NCI-H2171 treated with DMSO at 0.1 percent for 48 hours (cell line): Measurements from ENCODE around the gene SFRP4.
A peak's percentile ranks its signal among the peaks of the same experiment; 100 is the strongest.

Experiments
- DNase-seq: peaks from one replicate; lab custom pipeline; 2025; lab: John Stamatoyannopoulos, UW

The SFRP4 gene

GRCh38 chr7:37924491-37925041 is 7.9 kb upstream of the SFRP4 start:
- DNase-seq, result no peak

DNA sequence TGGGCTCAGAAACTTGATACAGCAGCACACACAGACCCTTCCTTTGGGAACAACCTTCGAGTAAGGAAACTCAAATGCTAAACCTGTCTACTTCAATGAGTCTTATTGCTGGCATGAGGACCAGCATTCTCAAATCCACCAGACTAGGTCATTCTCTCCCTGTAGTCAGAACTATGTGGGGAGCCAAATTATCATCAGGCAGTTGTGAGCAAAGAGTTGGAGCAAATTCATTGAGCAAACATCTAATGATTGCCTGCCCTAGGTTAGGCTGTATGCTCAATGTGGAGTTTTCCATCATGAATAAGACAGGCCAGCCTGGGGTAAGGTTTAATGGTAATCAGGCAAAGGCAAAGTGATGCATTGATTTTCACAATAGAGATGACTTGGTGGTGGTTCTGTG is 7.4 kb upstream of the SFRP4 start:
- no peak for DNase-seq

DNA sequence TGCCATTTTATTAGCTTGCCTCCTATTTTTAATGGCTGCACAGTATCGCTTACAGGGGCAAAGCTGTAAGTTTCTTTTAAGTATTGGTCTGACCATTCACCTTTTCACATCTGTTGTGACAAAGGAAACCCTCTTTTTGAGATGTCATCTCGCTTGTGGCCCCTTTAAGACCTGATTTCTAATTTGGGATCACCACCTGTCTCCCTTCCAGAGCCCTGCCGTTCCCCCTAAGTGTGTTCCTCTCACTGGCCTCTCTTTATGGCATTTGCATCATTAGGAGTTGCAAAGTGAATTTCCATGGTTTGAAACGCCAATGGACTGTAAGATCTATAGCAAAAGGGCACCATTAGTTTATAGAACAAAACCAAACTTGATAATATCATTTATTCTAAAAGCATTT is 5.3 kb upstream of the SFRP4 start:
- DNase-seq, result peak; percentile 18

- peak; percentile 83 for DNase-seq
Measured at GRCh38 chr7:37920849-37921805, 4.5 kb upstream of the SFRP4 start.

DNA sequence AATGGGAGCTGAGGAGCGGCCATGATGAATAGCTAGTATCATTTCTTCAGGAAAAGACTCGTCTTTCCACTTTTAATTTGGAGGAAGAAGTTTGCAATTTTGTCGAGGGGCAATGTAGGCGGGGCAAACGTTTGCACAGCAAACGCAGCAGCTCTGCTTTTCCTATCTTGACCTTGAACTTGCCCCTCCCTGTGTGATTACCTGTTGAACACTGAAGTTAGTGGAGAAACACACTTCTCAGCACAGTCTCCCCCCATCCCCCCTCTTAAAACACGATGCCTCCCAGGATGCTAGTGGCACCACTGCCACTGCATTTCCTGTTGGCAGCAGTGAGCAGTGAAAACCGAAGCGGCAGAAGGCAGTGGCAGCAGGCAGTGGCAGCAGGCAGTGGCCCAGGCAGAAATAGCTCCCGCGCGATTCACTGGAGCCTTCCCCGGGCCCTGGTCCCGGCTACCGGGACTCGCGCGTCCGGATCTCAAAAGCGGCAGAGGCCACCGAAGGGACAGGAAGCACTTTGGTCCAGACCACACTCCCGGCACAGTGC is 3.8 kb upstream of the SFRP4 start, which contains the start of gene EPDR1:
Gene EPDR1, plus strand, starts transcription at position 336 of the 544 bp plus-strand sequence. CDS start 300 bp downstream, outside the sequence.
- DNase-seq, result peak; percentile 89

DNA sequence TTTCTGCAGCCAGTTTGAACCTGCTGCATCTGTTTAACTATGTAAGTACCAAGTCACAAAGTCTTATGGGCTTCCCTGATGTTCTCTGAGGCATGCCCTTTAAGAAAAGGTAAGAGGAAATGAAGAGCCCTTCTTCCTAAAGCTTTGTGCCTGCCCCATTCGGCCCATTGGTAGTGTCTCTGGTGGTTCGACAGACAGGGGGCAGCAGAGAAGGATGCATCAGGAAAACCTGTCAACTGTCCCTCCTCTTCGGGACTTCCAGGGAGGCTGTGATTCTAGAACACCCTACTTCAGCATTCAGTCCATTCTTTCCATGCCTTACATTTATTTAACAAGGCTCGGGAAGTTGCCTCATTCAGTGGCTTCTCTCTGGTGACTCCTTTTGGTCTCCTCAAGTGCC is 1.9 kb upstream of the SFRP4 start:
- no peak for DNase-seq

- DNase-seq, result peak; percentile 63
Measured at GRCh38 chr7:37916017-37916672, 472 bp downstream of the SFRP4 start.

DNA sequence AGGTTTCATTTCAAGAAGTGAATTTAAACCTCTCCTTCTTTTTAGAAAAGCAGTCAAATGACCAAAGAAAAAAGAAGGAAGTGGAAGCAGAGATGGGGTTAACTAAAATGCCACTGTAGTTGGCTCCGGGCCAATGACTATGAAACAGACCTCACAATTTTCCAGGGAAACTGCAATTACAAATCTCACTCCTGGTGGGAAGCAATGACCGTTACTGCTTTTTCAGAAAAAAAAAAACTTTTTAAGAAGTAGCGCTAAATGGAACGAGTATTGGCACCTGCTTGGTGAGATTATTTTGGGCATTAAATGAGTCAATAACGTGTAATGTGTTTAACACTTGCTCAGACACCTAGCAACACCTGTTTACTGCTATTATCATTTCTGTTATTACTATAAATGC is 1.2 kb downstream of the SFRP4 start:
- no peak for DNase-seq

GRCh38 chr7:37912756-37913155 is 3.9 kb downstream of the SFRP4 start:
- no peak for DNase-seq

DNA sequence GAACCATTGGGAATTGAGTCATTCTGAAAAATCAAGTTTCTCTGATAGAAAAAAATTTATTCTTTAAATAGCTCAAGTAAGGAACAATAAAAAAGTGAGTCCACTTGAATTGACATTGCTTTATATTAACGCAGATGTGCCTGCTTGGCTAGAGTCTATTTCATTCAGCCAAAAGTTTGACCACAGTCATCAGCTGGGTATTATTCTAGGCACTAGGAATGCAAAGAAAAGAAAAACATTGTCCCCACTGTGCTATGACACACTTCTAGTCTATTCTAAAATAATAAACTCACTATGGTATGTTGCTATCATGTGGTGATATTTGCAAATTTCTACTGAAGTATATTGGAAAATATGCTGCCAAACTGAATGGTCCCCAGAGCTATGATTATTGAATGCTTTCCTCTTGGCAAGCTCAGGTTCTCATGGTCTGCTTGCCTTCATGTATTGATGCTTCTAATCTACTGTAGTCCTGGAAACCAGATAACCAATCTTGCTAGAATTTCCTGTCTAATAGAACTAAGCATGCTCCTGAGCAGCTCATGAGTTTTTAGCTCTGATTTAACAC is 8.3 kb downstream of the SFRP4 start:
- DNase-seq, result no peak

- DNase-seq, result peak; percentile 22
Measured at GRCh38 chr7:37901890-37902524, 14.6 kb downstream of the SFRP4 start.

DNA sequence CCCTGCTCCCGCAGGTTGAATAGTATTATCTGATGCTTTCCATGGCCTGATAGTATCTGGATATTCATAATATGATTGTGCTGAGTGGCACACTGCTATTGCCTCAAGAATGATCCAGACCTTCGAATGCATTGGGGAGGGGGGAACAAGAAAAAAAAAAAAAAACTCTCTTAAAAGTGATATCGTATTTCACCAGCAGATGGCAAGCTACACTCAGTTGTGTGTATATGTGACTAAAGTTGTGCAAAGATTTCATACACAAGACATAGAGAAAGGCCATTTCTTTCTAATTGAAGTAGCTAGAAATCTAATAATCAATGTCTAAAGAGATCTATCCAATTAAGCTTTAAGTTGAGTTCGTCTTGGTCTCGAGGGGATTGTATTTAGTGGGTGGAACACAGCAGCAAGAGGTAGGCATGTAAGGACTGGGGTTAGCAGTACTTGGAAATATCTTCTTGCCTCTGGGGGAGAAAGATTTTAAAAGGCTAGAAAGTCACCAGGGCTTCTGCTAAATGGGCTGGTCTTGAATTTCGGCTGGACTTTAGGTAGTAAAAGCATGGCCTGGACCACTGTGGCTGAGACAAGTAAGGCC is 15.3 kb downstream of the SFRP4 start:
- DNase-seq, result peak; percentile 70

GRCh38 chr7:37899712-37900247 is 16.8 kb downstream of the SFRP4 start:
- no peak for DNase-seq

DNA sequence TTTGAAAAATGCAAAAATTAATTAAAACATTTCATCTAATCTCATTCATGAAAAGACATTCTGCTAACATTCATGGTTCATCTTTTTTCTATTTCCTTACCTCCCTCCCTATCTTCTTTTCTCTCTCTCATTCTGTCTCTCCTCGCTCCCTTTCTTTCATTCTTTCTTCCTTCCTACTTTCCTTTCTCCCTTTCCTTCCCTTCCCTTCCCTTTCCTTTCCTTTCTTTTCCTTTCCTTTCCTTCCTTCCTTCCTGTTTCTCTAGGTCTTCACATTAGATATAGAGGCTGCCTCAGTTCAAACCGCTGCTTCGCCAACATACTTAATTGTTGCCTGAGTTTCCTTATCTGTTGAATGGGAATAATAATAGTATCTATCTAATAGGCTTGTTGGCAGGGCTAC is 21.9 kb downstream of the SFRP4 start:
- DNase-seq, result no peak

- no peak for DNase-seq
Measured at GRCh38 chr7:37893359-37893758, 23.3 kb downstream of the SFRP4 start.

GRCh38 chr7:37882086-37882485 is 34.5 kb downstream of the SFRP4 start:
- DNase-seq, result no peak
